A549 treated with GW870086 at 1 μM for 4 hours (cell line): Measurements from ENCODE around the gene C22orf15. TPM values are rescaled to one million over a fixed set of nuclear protein-coding genes. Genes with fewer than 3 reads are reported as not detected.

Experiments used
- total RNA-seq: library from RNA; stranded (reverse); fragments of 200-300 nt; extraction: Qiagen RNA extraction; gene quantifications from 5 replicates; pipeline ENCODE4 v1.2.3, GENCODE V29; 2022; ENCODE audit warnings: low read depth

C22orf15 gene, protein sequence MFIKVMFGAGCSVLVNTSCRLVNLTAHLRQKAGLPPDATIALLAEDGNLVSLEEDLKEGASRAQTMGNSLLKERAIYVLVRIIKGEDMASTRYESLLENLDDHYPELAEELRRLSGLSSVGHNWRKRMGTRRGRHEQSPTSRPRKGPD
- total RNA-seq: not detected in 5 replicates

DNA sequence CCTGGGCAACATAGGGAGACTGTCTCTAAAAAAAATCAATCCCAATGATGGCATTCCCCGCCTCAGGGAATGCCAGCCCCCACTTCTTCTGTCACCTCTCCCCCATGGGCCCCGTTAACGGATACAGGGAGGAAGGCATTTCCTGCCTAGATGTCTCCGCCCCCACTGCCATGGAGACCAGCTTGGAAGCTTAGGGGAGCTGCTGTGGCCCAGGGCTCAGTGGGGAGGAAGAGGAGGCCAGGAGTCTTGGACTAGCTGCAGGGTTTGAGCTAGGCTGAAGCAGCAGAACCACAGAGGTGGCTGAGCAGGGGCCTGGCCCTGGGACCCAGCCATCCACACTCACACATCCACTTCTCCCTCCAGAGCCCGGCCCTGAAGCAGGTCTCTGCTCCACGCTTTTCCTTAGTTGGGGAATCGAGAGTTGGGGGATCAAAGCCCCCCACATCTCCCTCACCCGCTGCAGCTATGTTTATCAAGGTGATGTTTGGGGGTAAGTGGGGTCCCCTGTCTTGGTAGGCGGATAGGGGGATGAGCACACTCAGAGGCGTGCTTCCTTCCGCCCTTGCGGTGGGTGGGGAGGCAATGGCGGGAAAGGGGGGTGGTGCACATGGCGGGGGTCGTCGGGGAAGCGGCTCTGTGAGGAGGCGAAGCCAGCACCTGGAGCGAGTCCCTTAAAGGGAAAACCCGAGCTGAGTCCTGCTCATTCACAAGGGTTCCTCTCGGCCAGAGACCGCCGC is at the start of gene C22orf15:
Gene C22orf15, plus strand, starts transcription at position 149 of the 737 bp plus-strand sequence. Its CDS starts 317 bp downstream, at position 466.

DNA sequence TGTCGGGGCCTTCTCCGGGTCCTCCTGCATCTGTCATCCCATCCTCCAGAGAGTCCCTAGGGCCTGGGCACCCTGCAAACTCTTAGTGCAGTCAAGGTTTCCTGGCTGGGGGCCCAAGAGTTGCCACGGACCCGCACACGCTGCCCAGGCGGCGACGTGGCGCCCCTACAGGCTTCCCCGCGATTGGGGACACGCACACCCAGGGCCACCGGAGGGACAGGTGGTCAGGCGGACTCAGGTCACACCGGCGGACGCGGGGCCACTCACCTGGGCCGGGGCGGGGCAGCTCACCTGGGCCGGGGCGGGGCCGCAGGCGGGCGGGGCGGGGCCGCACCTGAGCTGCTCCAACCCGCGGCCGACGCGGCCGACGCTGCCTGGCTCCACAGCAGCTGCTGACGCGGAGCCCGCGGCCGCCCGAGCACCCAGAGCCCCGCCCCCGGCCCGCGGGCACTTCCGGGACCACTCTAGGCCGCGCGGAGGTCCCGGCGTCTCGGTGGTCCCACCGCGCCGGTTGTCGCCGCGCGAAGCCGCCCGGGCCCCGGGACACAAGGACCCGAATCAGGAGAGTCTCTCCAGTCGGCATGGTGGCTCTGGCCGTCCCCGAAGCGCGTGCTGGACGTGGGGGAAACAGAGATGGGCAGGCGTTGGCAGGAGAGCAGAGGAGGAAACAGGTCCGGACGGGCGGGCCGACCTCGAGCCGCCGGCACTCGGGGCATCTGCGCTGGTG is 11.9 kb upstream of the C22orf15 start, which contains the start of gene ZNF70:
Gene ZNF70, minus strand, starts transcription at position 399 of the 727 bp plus-strand sequence. CDS start 5,972 bp downstream, outside the sequence.

DNA sequence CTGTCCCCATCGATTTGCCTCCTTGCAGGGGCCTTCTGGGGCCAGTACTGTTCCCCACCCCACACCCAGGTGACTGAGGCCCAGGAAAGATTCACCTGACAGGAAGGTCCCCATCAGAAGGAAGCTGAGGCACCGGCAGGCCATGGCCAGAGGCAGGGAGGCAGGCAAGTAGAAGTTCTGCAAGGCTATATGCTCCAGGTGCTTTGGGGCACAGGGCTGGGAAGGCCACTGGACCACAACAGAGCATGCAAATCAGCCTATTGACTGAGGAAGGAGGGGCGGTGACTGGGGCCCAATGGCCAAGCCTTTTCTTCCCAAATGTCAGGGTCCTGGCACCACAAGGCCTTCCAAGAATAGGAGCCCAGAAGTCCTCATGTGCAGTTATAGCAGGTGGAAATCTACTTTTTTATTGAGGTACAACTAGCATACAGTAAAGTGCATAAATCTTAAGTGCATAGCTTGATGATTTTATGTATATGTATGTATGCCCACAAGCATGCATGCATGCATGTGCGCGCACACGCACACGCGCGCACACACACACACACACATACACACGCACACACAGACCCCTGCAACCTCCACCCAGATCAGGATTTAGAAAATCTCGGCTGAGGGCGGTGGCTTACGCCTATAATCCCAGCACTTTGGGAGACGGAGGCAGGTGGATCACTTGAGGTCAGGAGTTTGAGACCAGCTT is 8.4 kb upstream of the C22orf15 start, which contains the start of gene VPREB3:
Gene VPREB3, minus strand, starts transcription at position 206 of the 700 bp plus-strand sequence. Its CDS starts 62 bp downstream, at position 144.

DNA sequence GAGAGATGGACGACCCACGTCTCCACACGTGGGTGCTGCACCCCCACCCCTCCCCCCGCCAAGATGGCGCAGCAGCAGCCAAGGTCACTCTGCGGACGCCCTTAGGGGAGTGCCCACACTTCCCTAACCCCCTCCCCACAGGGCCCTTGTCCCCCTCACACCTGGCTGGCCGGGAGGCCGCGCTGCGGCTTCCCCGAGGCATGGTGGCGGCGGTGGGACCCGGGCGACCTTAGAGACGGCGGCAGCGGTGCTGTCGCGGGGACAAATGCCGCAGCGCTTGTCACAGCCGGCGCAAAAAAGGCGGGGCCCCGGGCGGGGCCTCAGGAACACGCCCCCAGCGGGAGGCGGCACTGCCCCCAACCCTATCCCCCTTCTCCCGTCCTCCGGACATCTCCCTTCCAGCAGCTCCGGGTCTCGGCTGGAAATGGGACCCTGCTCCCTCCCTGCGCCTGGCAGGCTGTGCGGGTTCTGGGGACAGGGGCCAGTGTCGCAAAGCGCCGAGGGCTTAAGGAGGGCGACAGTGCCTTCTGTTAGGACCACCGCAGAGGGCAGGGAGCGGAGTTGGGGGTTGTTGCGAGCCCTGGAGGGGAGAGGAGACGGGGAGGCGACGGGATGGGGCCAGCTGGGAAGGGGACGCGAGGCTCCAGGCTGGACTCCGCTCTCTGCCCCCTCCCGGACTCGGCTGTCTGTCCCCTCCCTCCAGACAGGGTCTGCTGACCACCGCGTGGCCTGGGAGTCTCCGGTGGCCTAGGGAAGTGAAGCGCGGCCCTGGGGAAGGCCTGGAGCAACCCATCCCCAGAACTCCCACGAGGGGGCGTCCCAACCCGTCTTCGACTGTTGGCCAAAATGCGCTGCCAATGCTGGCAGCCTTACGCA is 5.1 kb downstream of the C22orf15 start, which contains the start of gene CHCHD10:
Gene CHCHD10, minus strand, starts transcription at position 300 of the 876 bp plus-strand sequence. Its CDS starts 98 bp downstream, at position 202.

DNA sequence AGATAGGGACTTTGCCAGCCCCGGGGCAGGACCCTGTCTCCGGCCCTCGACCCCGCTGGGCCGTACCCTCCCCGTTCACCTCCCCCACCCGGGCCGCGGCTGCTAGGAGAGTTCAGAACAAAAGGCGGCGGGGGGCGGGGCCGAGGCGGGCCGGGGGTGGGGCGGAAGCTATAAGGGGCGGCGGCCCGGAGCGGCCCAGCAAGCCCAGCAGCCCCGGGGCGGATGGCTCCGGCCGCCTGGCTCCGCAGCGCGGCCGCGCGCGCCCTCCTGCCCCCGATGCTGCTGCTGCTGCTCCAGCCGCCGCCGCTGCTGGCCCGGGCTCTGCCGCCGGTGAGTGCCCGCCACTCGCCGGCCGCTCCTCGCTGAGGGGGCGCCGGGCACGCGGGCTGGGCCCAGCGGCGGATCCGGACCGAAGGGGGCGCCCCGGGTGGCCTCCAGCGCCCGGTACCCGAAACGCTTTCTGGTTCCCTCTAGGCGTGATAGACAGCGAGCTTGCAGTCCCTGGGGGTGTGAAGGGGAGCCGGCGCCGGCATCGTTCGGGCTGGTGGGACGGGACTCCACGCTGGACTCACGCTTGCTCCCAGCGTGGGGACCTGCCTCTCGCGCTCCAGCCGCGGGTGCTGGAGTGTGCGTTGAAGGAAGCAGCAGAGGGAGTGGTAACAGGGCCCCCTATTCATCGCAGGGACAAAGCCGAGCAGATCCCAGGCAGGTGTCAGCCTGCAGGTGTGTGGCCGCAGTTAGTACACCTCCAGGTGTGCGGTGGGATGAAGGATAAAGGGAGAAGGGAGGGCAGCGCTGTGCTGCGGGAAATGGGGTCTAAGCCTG is 10.1 kb downstream of the C22orf15 start, which contains the start of gene MMP11:
Gene MMP11, plus strand, starts transcription at position 201 of the 825 bp plus-strand sequence. Its CDS starts 22 bp downstream, at position 223.

DNA sequence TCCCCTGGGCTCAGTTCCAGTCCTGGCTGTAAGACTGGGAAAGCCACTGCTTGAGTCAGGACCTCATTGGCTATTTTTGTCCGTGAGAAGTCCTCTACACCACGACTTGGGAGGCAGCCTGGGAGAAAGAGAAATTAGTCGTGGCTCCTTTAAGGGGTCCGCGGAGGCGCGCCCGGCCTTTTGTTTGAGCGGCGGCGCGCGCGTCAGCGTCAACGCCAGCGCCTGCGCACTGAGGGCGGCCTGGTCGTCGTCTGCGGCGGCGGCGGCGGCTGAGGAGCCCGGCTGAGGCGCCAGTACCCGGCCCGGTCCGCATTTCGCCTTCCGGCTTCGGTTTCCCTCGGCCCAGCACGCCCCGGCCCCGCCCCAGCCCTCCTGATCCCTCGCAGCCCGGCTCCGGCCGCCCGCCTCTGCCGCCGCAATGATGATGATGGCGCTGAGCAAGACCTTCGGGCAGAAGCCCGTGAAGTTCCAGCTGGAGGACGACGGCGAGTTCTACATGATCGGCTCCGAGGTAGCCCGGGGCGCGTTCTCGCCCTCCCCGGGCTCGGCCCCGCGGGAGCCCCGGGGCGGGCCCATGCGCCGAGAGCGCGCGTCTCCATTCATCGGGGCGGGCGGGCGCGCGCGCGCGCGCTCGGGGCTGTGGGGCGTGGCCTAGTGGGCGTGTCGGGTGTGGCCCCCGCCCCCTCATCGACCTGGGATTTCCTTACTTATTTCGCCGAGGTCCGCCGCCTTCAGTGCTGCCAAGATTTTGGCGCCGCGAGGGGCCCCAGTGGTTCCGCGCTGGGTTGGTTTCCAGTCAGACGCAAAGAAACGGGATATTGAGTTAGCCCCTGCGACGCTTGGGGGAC is 24.2 kb downstream of the C22orf15 start, which contains the start of gene SMARCB1:
Gene SMARCB1, plus strand, starts transcription at position 215 of the 848 bp plus-strand sequence. Its CDS starts 204 bp downstream, at position 419.

Other genes starting within 250 kb of the C22orf15 start
- not detected in 5 replicates for gene IGLL1, start 182.7 kb upstream of the C22orf15 start, total RNA-seq
- gene DRICH1, start 130.7 kb upstream of the C22orf15 start, total RNA-seq: 0.16 to 0.36 TPM (median 0.21 TPM) in 4 of 5 replicates, not detected in the other
- gene RGL4, start 72.0 kb upstream of the C22orf15 start, total RNA-seq: not detected in 5 replicates
- gene ZNF70, start 11.9 kb upstream of the C22orf15 start, total RNA-seq: 0.71 to 1.2 TPM (median 0.95 TPM) in 5 replicates
- gene VPREB3, start 8.6 kb upstream of the C22orf15 start, total RNA-seq: 0.58 to 1.2 TPM (median 0.68 TPM) in 4 of 5 replicates, not detected in the other
- gene CHCHD10, start 5.0 kb downstream of the C22orf15 start, total RNA-seq: 88.7 to 210 TPM (median 182 TPM) in 5 replicates
- gene MMP11, start 9.9 kb downstream of the C22orf15 start, total RNA-seq: 0.21 to 0.50 TPM (median 0.36 TPM) in 5 replicates
- 44.9 to 52.5 TPM (median 49.9 TPM) in 5 replicates for gene SMARCB1, start 24.0 kb downstream of the C22orf15 start, total RNA-seq
- 0.23 to 0.60 TPM (median 0.38 TPM) in 5 replicates for gene DERL3, start 76.0 kb downstream of the C22orf15 start, total RNA-seq
- gene SLC2A11, start 94.9 kb downstream of the C22orf15 start, total RNA-seq: 8.0 to 10.4 TPM (median 8.7 TPM) in 5 replicates
- gene MIF, start 131.4 kb downstream of the C22orf15 start, total RNA-seq: 566 to 943 TPM (median 912 TPM) in 5 replicates
- 0.26 to 0.54 TPM (median 0.37 TPM) in 4 of 5 replicates, not detected in the other for gene GSTT2B, start 198.2 kb downstream of the C22orf15 start, total RNA-seq
- 1.1 to 2.2 TPM (median 1.7 TPM) in 5 replicates for gene DDTL, start 203.9 kb downstream of the C22orf15 start, total RNA-seq
- gene DDT, start 211.5 kb downstream of the C22orf15 start, total RNA-seq: 129 to 161 TPM (median 156 TPM) in 5 replicates
- gene GSTT2, start 217.1 kb downstream of the C22orf15 start, total RNA-seq: 0.29 TPM in 1 of 5 replicates, not detected in the others
- not detected in 5 replicates for gene GSTT4, start 242.5 kb downstream of the C22orf15 start, total RNA-seq
- gene CABIN1, start 248.3 kb downstream of the C22orf15 start, total RNA-seq: 25.5 to 32.6 TPM (median 31.7 TPM) in 5 replicates